Astrocyte (in vitro differentiated cells and primary cell): ENCODE measurements around the gene ESRP2.

Experiments
- CTCF ChIP-seq: IDR thresholded peaks from 2 replicates; pipeline ENCODE4 v1.5.1; 2011; ENCODE audit warnings: low read depth, mild to moderate bottlenecking, inconsistent platforms, low read length, moderate library complexity; ENCODE audit not compliant: insufficient read depth
- EZH2 ChIP-seq: IDR thresholded peaks from 2 replicates; pipeline ENCODE4 v1.6.1; 2012; ENCODE audit warnings: mild to moderate bottlenecking, low read length, inconsistent platforms; ENCODE audit not compliant: insufficient read depth

GRCh38 chr16:68273459-68273858 lies 37.5 kb upstream of the ESRP2 start:
- TF ChIP-seq CTCF (no peak), EZH2 (no peak)
